Cardiac septum (tissue), 1 donor: ENCODE results near the gene PREX1. TPM values are rescaled to one million over a fixed set of nuclear protein-coding genes. Genes with fewer than 3 reads are reported as not detected.
A peak's percentile ranks its signal among the peaks of the same experiment; 100 is the strongest.
"Not testable (repeated sequence)": the region's sequence is repeated elsewhere in the genome, so short reads cannot be mapped to it uniquely, and the experiment has no call there.

ENCODE experiments used
- DNase-seq: peaks from one replicate; pipeline ENCODE4 v3.0.0-alpha.2; 2020; ENCODE audit warnings: low spot score
- intact Hi-C: fragments of 100-400 bp; cut with DNase I; formaldehyde crosslinking; loops from one replicate; pipeline ENCODE4 v1.14.0; 2022
- long read RNA-seq: library from polyadenylated mRNA; unstranded; transcript quantifications from one replicate; pipeline ENCODE4 v2.0.0, GENCODE V29; 2021
- total RNA-seq: library from RNA; stranded (reverse); fragmentation: NEBNext Ultra II Directional; extraction: Animal tissue kit (Norgen Biotek cat#: 25700); gene quantifications from one replicate; pipeline ENCODE4 v1.2.1, GENCODE V29; 2021
- donor health status: DM: no; HTN: no; CAD: no.

The PREX1 gene
- 13.9 TPM for total RNA-seq
- long read RNA-seq, partial matches to known transcripts = 10 of 14 reads
- long read RNA-seq, other reads (novel, unspliced or antisense) = 4 of 14 reads

DNA sequence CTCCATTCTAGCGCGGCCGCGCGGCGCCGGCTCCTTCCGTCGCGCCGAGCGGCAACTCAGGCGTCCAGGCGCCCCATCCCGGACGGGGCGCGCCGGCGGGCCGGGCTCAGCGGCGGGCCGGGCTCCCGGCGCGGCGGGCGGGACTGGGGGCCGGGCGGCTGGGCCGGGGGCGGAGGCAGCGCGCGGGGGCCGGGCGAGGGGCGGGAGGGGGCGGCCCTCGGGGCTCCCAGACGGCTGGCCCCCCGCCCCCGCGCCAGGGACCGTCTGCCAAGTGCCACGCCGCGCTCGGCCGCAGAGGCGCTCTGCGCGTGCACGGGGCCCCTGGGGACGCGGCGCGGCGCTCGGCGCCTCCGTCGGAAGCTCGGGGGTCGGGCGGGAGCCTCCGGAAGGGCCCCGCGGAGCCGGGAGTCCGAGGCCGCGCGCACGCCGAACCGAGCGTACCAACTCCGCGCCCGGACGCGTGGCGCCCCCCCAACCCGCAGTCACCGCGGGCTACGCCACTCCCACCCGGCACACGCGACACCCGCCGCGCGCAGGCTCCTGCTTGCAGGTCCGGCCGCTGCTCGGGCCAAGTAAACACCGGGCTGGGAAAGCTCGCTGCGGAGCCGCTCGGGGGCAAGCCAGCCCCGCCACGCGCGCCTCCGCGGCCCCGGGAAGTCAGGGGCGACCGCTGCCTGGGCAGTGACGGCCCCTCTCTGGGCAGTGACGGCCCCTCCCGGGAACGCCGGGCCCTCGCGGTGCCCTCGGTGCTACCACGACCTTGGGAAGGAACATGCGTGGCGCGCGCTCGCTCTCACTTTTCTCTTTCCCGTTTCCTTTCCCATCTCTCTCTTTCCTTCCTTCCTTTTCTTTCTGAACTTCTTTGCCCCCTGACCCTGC lies at the start of gene PREX1:
TSS of gene PREX1 (minus strand) at position 145 of the 879 bp plus-strand sequence. CDS start at position 6, 139 bp downstream.
- peak; percentile 92 for DNase-seq
- intact Hi-C loops = loop anchor here (5.0 kb wide), 2 partner anchors 66 to 74 kb away; no protein-coding TSS in a partner anchor

DNA sequence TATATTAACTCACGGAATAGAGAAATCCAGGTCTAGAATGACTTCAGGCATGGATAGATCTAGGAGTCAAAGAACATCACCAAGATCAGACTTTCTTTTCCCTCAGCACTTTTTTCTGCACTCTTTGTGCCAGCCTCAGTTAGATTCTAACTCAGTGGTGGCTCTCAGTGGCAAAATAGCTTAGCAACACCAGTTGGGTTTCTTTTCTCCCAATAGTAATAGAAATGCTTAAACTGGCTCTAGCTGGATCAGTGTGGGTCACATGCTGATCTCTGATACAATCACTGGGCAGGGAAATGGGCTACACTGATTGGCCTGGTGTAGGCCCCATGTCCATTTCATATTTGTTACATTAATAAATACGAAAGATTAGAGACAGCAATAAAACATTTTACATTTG lies 49.5 kb upstream of the PREX1 start:
- intact Hi-C loops = no loop called here
- no peak for DNase-seq

GRCh38 chr20:48875914-48876240 lies 48.1 kb upstream of the PREX1 start:
- DNase-seq = no peak
- intact Hi-C loops = no loop called here

DNA sequence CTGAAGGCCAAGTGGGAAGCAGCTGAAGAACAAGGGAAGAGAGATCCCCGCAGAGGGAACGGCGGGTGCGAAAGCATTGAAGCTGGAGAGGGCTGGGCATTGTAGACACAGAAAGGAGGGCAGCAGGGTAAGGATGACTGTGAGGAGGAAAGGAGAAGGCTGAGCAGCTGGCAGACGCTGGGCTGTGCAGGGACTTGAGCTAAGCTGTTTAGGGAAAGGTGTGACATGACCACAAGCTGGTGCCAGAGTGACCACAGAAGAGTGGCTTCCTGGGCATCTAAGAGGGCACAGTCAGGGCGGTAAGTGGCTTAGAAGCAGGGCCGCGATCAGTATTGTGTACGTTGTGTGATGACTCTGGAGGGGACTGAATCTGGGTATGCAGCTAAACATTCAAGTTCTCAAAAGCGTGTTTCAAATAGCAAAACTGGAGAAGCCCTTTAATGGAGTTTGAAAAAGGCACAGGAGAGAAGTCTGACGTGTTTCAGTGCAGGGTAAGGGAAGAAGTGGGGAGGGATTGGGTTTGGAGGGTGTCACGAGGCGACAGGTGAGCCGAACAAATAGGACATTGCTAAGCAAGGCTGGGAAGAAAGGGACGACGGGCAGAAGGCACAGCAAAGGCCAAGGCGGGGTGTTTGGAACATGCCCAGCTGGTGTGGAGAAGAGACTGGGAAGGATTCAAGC lies 47.6 kb upstream of the PREX1 start:
- DNase-seq = no peak
- intact Hi-C loops = no loop called here

DNA sequence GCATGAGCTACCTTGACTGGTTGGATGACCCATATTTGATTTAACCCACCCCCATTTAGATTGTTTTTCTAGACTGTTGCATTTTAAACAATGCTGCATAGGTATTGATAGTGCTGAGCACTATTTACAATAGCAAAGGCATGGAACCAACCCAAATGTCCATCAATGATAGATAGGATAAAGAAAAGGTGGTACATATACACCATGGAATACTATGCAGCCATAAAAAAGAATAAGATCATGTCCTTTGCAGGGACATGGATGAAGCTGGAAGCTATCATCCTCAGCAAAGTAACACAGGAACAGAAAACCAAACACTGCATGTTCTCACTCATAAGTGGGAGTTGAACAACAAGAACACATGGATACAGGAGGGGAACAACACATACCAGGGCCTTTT lies 41.6 kb upstream of the PREX1 start:
- intact Hi-C loops, DNase-seq: not testable (repeated sequence)

DNA sequence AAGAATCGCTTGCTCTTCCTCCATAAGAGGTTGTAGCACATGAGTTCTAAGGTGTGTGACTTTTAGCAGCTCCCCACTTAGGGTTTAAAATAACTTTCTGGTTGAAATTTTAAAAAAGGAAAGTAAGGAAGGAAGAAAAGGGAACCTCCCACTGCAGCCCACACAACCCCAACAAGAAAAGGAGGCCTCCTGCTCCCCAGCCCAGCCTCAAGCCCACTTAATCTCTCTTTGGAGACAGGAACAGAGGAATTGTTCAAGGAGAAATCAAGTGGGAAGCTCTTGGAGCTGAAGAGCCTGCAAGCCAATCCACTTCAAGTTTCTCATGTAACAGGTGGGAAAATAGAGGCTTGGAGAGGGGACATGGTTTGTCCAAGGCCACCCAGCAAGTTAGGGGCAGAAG lies 39.1 kb upstream of the PREX1 start:
- intact Hi-C loops = no loop called here
- DNase-seq = no peak

- DNase-seq = no peak
- intact Hi-C loops = no loop called here
Observed at GRCh38 chr20:48864738-48865318, 37.0 kb upstream of the PREX1 start.

DNA sequence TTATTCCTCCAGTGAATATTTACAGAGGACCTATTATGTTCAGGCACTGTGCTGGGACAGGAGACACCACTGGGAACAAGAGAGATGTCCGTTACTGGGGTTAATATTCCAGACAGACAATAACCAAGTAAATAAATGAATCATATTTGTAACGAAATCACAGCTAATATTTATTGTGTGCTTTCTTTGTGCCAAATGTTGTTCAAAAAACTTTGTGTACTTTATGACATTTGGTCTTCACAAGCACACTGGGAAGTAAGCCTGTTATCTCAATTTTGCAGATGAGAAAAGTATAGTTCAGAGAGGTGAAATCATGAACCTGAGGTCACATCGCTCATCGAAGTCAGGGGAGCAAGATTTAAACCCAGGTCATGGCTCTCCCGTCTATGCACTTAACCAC lies 36.5 kb upstream of the PREX1 start:
- DNase-seq = no peak
- intact Hi-C loops = no loop called here

DNA sequence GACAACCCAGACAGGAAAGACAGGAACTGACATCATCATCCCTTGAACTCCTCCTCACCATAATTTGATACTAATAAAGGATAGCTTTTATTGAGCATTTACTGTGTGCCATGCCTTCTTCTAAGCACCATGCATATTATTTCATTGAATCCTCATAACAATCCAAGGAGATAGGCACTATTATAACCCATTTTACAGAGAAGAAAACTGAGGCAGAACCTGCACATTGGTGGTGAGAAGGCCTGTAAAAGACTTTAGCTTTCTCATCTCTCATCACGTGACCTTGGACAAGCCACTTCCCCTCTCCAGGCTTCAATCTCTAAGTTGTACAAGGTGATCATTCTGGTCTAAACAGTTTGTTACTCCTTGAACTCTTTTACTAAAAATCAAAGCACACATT lies 34.5 kb upstream of the PREX1 start:
- intact Hi-C loops = no loop called here
- no peak for DNase-seq

DNA sequence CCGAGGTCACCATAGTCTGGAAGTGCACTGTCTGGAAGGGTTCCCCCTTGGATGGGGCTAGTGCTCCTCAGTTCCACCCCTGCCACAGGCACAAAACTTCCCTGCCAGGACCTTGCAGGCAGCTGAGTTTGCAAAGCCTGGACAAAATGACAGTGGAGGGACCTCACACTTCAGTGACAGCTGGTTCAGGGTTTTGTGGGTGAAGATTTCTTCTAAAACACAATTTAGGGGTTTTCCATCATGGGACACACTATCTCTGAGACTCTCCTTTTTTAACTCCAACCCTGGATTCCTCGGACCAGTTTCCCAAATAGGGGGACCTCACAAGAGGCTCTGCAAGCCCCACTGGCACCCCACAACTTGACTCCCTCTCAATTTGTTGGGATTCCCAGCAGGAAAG lies 33.6 kb upstream of the PREX1 start:
- intact Hi-C loops = no loop called here
- no peak for DNase-seq

- intact Hi-C loops = no loop called here
- no peak for DNase-seq
Observed at GRCh38 chr20:48858075-48858790, 30.4 kb upstream of the PREX1 start.

DNA sequence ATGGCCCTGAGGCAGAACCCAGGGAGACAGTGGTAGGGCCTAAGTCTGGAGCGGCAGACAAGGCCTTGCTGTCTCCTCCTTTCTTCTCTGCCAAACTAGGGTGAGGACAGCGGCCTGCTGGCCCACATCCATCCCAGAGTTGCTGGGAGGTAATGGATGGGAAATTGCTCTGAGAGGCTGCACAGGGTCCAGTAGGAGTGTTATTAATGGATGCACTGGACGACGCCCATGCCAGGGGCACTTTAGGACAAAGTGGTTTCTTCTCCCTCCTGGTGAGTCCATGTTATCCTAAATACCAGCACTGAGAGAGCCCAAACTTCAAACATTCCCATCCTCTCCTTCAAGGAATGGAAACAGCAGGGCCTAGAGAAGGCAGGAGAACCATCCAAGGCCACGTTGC lies 28.3 kb upstream of the PREX1 start:
- no peak for DNase-seq
- intact Hi-C loops = no loop called here

- intact Hi-C loops = no loop called here
- no peak for DNase-seq
Observed at GRCh38 chr20:48855046-48855445, 27.2 kb upstream of the PREX1 start.

DNA sequence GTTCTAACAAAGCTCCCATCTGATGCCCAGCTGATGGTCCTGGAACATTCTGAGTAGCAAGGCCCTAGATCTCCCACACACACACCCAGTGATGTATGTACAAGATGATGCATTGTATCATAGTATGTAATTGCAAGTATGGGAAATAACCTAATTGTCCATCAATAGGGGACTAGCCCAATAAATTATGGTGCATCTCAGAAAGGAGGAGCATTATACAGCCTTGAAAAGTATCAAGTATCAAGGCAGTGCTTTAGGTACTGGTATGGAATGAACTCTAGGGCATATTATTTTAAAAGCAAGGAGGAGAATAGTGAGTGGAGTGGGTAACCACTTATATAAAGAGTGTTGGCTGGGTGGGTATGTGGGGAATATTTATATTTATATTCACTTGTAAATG lies 24.8 kb upstream of the PREX1 start:
- DNase-seq = no peak
- intact Hi-C loops = no loop called here

DNA sequence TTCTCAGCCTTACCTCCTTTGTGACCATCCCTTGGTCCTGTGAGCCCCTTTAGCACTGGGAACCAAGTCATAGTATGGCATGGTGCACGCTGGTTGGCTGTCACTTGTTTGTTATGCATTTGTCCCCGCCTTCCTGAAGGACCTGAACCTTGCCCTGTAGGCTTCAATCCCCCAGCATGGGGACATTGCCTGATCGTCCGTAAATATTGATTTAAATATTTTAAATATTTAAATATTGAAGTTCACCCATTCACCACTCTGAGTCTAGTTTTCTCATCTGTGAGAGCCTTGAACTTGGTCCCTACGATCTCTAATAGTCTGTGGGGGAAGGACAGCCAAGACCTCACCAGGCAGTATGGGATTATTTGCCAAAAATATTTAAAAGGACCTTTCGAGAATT lies 23.8 kb upstream of the PREX1 start:
- intact Hi-C loops = no loop called here
- DNase-seq = no peak

DNA sequence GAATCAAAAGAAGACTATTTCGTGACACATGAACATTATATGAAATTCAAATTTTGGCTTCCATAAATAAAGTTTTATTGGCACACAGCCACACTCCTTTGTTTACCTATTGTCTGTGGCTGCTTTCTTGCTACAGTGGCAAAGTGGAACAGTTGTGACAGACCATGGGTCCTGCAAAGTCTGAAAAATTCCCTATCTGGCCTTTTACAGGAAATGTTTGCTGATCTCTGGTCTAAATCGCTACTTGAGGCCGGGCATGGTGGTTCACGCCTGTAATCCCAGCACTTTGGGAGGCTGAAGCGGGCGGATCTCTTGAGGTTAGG lies 23.1 kb upstream of the PREX1 start:
- intact Hi-C loops = no loop called here
- DNase-seq = no peak

DNA sequence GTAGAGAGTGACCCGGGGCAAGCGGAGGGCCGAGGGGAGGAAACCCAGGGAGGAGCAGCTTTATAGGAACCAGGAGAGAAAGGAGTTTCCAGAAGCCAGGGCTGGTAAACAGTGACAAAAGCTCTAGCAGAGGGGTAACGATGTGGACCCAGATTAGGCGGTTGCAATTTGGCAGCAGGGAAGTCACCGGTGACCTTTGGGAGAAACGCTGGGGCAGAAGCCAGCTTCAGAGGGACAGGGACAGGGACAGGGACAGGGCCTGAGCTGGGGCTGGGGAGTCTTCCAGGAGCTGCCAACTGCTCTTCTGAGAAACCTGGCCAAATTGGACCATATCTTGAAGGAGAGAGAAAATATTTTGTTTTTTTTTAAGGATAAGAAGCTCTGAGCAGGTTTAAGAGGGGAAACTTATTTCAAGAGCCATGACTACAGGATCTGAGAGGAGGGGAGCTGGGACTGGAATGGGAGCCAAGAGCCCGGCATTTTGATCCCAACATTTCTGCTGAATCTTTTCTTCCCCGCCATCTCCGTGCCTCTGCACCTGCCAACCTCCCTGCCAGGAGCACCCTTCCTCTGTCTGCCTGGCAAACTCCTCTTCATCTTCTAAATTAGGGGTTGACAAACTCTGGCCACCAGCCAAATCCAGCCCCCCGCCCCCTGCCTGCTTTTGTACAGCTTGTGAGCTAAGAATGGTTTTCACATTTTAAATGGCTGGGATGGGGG lies 22.6 kb upstream of the PREX1 start:
- DNase-seq = no peak
- intact Hi-C loops = no loop called here

GRCh38 chr20:48849779-48850178 lies 22.0 kb upstream of the PREX1 start:
- intact Hi-C loops = no loop called here
- DNase-seq = no peak

DNA sequence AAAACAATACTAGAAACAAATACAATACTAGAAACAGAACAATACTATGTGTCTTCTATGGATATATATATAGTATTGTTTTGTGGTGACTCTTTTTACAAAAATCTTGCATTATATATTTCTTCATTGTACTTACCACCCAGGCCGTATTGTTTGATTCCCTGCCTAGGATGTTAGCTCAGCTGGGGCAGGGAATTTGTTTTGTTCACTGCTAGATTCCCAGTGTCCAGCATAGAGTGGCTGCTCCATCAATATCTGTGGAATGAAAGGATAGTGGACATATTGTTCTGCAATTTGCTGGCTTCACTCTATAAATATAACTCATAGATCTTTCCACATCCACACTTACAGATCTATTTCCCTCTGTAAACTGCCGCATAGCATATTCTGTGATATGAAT lies 21.5 kb upstream of the PREX1 start:
- no peak for DNase-seq
- intact Hi-C loops = no loop called here
